Glutamatergic neuron (in vitro differentiated cells): ENCODE measurements around the gene CFAP77. TPM values are rescaled to one million over a fixed set of nuclear protein-coding genes. Genes with fewer than 3 reads are reported as not detected.

Source experiments
- DNase-seq: peaks from one replicate; pipeline ENCODE4 v3.0.0; 2022
- H3K27ac Mint-ChIP-seq: one replicate; pipeline ENCODE4 v1.8.0; 2020; ENCODE audit warnings: mild to moderate bottlenecking, mixed read lengths, inconsistent platforms; ENCODE audit not compliant: unreplicated experiment
- H3K27me3 Mint-ChIP-seq: one replicate; pipeline ENCODE4 v1.8.0; 2020; ENCODE audit warnings: mild to moderate bottlenecking, moderate library complexity, mixed read lengths, inconsistent platforms; ENCODE audit not compliant: unreplicated experiment
- H3K36me3 Mint-ChIP-seq: one replicate; pipeline ENCODE4 v1.8.0; 2020; ENCODE audit warnings: mild to moderate bottlenecking, mixed read lengths, inconsistent platforms; ENCODE audit not compliant: unreplicated experiment
- H3K4me1 Mint-ChIP-seq: one replicate; pipeline ENCODE4 v1.8.0; 2020; ENCODE audit warnings: mild to moderate bottlenecking, low read depth, mixed read lengths, inconsistent platforms; ENCODE audit not compliant: unreplicated experiment
- H3K4me3 Mint-ChIP-seq: one replicate; pipeline ENCODE4 v1.8.0; 2020; ENCODE audit warnings: mild to moderate bottlenecking, mixed read lengths, inconsistent platforms; ENCODE audit not compliant: unreplicated experiment
- H3K9me3 Mint-ChIP-seq: one replicate; pipeline ENCODE4 v1.8.0; 2020; ENCODE audit warnings: mild to moderate bottlenecking, moderate library complexity, mixed read lengths, inconsistent platforms; ENCODE audit not compliant: unreplicated experiment
- CTCF ChIP-seq: fragments of 200-600 bp; sonication (generic); IDR thresholded peaks from one replicate; pipeline ENCODE4 v1.5.0; 2021; ENCODE audit not compliant: partially characterized antibody, unreplicated experiment
- total RNA-seq: library from RNA; stranded (reverse); fragmentation: NEBNext Ultra II Directional; extraction: Animal tissue kit (Norgen Biotek cat#: 25700); gene quantifications from one replicate; pipeline ENCODE4 v1.2.1, GENCODE V29; 2021; ENCODE audit not compliant: unreplicated experiment

The CFAP77 gene
- total RNA-seq, 1 donor from 2014 or later: not detected

- no peaks in the 10 kb centered on the region for H3K36me3 Mint-ChIP-seq
- H3K4me1 Mint-ChIP-seq: peaks cover 4% of the 10 kb centered on the region
- no peak for DNase-seq
- H3K27me3 Mint-ChIP-seq: no peaks in the 10 kb centered on the region
- H3K27ac Mint-ChIP-seq: no peak overlapping the region
- H3K9me3 Mint-ChIP-seq: no peaks in the 10 kb centered on the region
- TF ChIP-seq CTCF: no peak
- no peak overlapping the region for H3K4me3 Mint-ChIP-seq
These were observed 68.5 kb downstream of the CFAP77 start for GRCh38 chr9:132478353-132479050.

GRCh38 chr9:132479733-132480132, 69.7 kb downstream of the CFAP77 start:
- H3K27me3 Mint-ChIP-seq: peaks cover 2% of the 10 kb centered on the region
- peaks cover 4% of the 10 kb centered on the region for H3K4me1 Mint-ChIP-seq
- H3K4me3 Mint-ChIP-seq: no peak overlapping the region
- H3K36me3 Mint-ChIP-seq: no peaks in the 10 kb centered on the region
- H3K27ac Mint-ChIP-seq: no peak overlapping the region
- no peak for DNase-seq
- TF ChIP-seq CTCF: no peak
- H3K9me3 Mint-ChIP-seq: no peaks in the 10 kb centered on the region

- TF ChIP-seq CTCF: no peak
- Mint-ChIP-seq H3K9me3 (no peaks in the 10 kb centered on the region), H3K4me1 (peaks cover 4% of the 10 kb centered on the region), H3K27ac (no peak overlapping the region), H3K27me3 (peaks cover 2% of the 10 kb centered on the region), H3K4me3 (no peak overlapping the region), H3K36me3 (no peaks in the 10 kb centered on the region)
- DNase-seq: no peak
These were observed 71.2 kb downstream of the CFAP77 start for GRCh38 chr9:132481053-132481849.

- Mint-ChIP-seq H3K4me1 (peaks cover 6% of the 10 kb centered on the region), H3K27me3 (peaks cover 2% of the 10 kb centered on the region), H3K27ac (no peak overlapping the region), H3K36me3 (no peaks in the 10 kb centered on the region), H3K9me3 (no peaks in the 10 kb centered on the region), H3K4me3 (no peak overlapping the region)
- TF ChIP-seq CTCF: no peak
- no peak for DNase-seq
These were observed 72.3 kb downstream of the CFAP77 start for GRCh38 chr9:132482196-132482813.
